ENCODE results near the gene PLA2G2A. TPM values are rescaled to one million over a fixed set of nuclear protein-coding genes. Genes with fewer than 3 reads are reported as not detected.

PLA2G2A gene
- total RNA-seq, 1 experiment from 2014 or later = 7.1 TPM

DNA sequence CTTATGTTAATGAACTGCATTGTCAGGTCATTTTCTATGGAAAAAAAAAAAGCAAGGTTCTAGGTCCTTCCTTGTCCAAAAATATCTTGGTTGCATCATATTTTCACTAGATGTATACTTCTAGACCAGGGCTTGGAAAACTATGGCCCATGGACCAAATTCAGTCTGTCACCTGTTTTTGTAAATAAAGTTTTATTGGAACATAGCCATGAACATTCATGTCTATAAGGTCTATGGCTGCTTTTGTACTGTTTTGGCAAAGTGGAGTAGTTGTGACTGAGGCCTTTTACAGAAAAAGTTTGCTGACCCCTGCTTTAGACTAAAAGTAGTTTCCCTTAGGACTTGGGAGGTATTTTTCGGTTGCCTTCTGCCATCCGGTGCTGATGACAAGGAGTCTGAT is 36.8 kb downstream of the PLA2G2A start:
- no peak overlapping the region for H3K27ac ChIP-seq (ENCODE audit: insufficient read length, low read depth, low read length)
- no CpG with 5 or more reads among the region's 2 CpGs for WGBS (ENCODE audit: extremely low coverage, insufficient read length, low lambda C conversion rate)
- Mint-ChIP-seq H3K9me3 (peaks cover 0 to 11% of the 10 kb centered on the region in 2 experiments; a peak in 3 of 5 replicates), H3K4me1 (peaks cover 9% of the 10 kb centered on the region in 2 experiments), H3K36me3 (ENCODE audit: insufficient read depth in 1 of 3, low read depth in 3 of 3) (no peaks in the 10 kb centered on the region; a peak in 2 of 7 replicates), H3K4me3 (no peak overlapping the region), H3K27ac (no peak overlapping the region), H3K27me3 (ENCODE audit: low read depth) (peaks cover 5% of the 10 kb centered on the region; the same call in 1 of the 2 replicates)
- no peak overlapping the region for H4K91ac ChIP-seq (ENCODE audit: insufficient read length, low read depth, low read length)
- no peak overlapping the region for H2BK5ac ChIP-seq (ENCODE audit: insufficient read length, low read length)
- no peak for DNase-seq
- no peaks in the 10 kb centered on the region for H3K27me3 ChIP-seq (ENCODE audit: insufficient read depth, low read length)
- H2BK15ac ChIP-seq (ENCODE audit: low read depth, low read length) = no peak overlapping the region
- no peak overlapping the region for H3K9ac ChIP-seq (ENCODE audit: extremely low read depth, insufficient read length, low read length)
- no peaks in the 10 kb centered on the region for H3K9me3 ChIP-seq (ENCODE audit: control insufficient read depth, low read depth, low read length)
- H3K4ac ChIP-seq (ENCODE audit: low read depth, low read length) = no peak overlapping the region
- H2BK120ac ChIP-seq (ENCODE audit: low read depth, low read length, poor library complexity, severe bottlenecking) = no peak overlapping the region
- H3K18ac ChIP-seq (ENCODE audit: insufficient read length, low read depth, low read length) = no peak overlapping the region
- no peak overlapping the region for H4K5ac ChIP-seq (ENCODE audit: insufficient read length, low read depth, low read length)
- no peak overlapping the region for H3K14ac ChIP-seq (ENCODE audit: insufficient read depth, low read length)
- H2AK5ac ChIP-seq (ENCODE audit: insufficient read length, low read length) = no peak overlapping the region
- H3K56ac ChIP-seq (ENCODE audit: insufficient read length, low read depth, low read length) = no peak overlapping the region
- H4K8ac ChIP-seq (replicated peaks; ENCODE audit: insufficient read length, low read depth, low read length) = no peak overlapping the region
- H3T11ph ChIP-seq (ENCODE audit: low read length) = no peak overlapping the region
- no peaks in the 10 kb centered on the region for H3K79me2 ChIP-seq (ENCODE audit: insufficient read depth, low read length)
- H3K23me2 ChIP-seq (ENCODE audit: insufficient read length, low read depth, low read length, poor library complexity, severe bottlenecking) = no peaks in the 10 kb centered on the region
- no peak overlapping the region for H3K23ac ChIP-seq (ENCODE audit: insufficient read length, low read depth, low read length)
- no peaks in the 10 kb centered on the region for H3K4me1 ChIP-seq (ENCODE audit: insufficient read depth, low read length)
- H3K79me1 ChIP-seq (ENCODE audit: insufficient read depth, low read depth, low read length, poor library complexity, severe bottlenecking) = no peaks in the 10 kb centered on the region
- TF ChIP-seq, protein P1, sequence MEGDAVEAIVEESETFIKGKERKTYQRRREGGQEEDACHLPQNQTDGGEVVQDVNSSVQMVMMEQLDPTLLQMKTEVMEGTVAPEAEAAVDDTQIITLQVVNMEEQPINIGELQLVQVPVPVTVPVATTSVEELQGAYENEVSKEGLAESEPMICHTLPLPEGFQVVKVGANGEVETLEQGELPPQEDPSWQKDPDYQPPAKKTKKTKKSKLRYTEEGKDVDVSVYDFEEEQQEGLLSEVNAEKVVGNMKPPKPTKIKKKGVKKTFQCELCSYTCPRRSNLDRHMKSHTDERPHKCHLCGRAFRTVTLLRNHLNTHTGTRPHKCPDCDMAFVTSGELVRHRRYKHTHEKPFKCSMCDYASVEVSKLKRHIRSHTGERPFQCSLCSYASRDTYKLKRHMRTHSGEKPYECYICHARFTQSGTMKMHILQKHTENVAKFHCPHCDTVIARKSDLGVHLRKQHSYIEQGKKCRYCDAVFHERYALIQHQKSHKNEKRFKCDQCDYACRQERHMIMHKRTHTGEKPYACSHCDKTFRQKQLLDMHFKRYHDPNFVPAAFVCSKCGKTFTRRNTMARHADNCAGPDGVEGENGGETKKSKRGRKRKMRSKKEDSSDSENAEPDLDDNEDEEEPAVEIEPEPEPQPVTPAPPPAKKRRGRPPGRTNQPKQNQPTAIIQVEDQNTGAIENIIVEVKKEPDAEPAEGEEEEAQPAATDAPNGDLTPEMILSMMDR (conservative IDR thresholded peaks at IDR 0.05) = no peak
- no peaks in the 10 kb centered on the region for H4K20me1 ChIP-seq (ENCODE audit: control insufficient read depth, insufficient read depth, insufficient read length)
- H2BK20ac ChIP-seq (ENCODE audit: low read depth, low read length, poor library complexity, severe bottlenecking) = no peak overlapping the region
- H3K4me2 ChIP-seq (ENCODE audit: insufficient read depth, insufficient read length, low read length) = no peak overlapping the region
- H2BK12ac ChIP-seq (ENCODE audit: insufficient read length, low read depth, low read length) = no peak overlapping the region
- no peak overlapping the region for H2AFZ ChIP-seq (ENCODE audit: low read length)

Data from H9 (cell line).